Neural crest cell (in vitro differentiated cells): ENCODE data around the gene ZFYVE28. TPM values are rescaled to one million over a fixed set of nuclear protein-coding genes. Genes with fewer than 3 reads are reported as not detected.
"Not testable (repeated sequence)": the region's sequence is repeated elsewhere in the genome, so short reads cannot be mapped to it uniquely, and the experiment has no call there.

ENCODE experiments used
- DNase-seq: peaks from one replicate; pipeline ENCODE4 v3.0.0; 2021; ENCODE audit warnings: low read depth, mixed read lengths, low spot score
- H3K27ac Mint-ChIP-seq: one replicate; pipeline ENCODE4 v1.8.0; 2021; ENCODE audit warnings: mild to moderate bottlenecking, mixed read lengths; ENCODE audit not compliant: unreplicated experiment
- H3K27me3 Mint-ChIP-seq: 2 replicates; pipeline ENCODE4 v1.8.0; 2021; ENCODE audit warnings: low read depth, mild to moderate bottlenecking, mixed read lengths
- H3K36me3 Mint-ChIP-seq: 2 replicates; pipeline ENCODE4 v1.8.0; 2021; ENCODE audit warnings: low read depth, mild to moderate bottlenecking, mixed read lengths
- H3K4me1 Mint-ChIP-seq: 2 replicates; pipeline ENCODE4 v1.8.0; 2021; ENCODE audit warnings: mixed read lengths
- H3K4me3 Mint-ChIP-seq: one replicate; pipeline ENCODE4 v1.8.0; 2021; ENCODE audit warnings: mild to moderate bottlenecking, mixed read lengths
- H3K9me3 Mint-ChIP-seq: 2 replicates; pipeline ENCODE4 v1.8.0; 2021; ENCODE audit warnings: mixed read lengths
- total RNA-seq: library from RNA; stranded (reverse); gene quantifications from 2 replicates; pipeline ENCODE4 v1.2.1, GENCODE V29; 2021
- TF ChIP-seq, protein P1 (sequence below): fragments of 200-600 bp; sonication (generic); conservative IDR thresholded peaks from 2 replicates; pipeline ENCODE4 v1.5.0; 2021; ENCODE audit warnings: antibody characterized with exemption, mild to moderate bottlenecking

Gene ZFYVE28
- total RNA-seq, 1 donor from 2014 or later = 1.4 TPM

DNA sequence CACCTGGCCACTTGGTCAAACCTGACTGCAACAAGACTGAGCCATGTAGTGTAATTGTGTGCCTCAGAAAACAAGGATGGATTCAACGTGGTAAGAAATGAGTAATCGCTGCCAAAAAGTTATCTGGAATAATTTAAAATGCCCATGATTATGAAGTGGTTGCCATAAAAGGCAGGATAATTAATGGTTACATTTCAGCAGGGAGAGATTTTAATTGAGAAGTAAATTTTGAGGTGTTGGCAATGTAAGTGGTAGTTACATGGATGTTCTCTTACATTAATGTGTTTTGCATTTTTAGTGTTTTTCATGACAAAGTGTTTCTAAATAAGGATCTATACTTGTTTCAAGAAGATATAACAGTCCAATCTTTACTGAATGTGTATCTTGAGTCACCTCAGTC lies 192.2 kb downstream of the ZFYVE28 start:
- H3K9me3 Mint-ChIP-seq = no peaks in the 10 kb centered on the region
- no peaks in the 10 kb centered on the region for H3K36me3 Mint-ChIP-seq

DNA sequence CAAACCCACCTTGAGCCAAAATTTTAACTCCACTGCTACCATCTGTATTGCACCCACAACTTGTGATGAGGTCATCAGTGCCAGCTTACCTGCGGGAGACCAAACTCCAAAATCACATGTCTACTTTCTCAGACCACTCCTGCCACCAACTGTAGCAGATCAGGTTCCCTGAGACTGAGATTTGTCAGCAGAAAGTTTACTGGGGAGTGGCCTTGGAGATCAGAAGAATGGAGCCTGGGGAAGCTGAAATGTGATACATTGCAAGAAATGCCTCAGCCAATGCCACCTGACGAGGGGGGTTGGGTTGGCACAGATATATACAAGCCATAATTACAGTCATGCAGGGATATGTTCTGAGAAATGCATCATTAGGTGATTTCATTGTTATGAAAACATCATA lies 195.6 kb downstream of the ZFYVE28 start:
- Mint-ChIP-seq H3K36me3 (no peaks in the 10 kb centered on the region), H3K27me3 (no peaks in the 10 kb centered on the region), H3K4me3 (no peak overlapping the region), H3K27ac (no peak overlapping the region), H3K9me3 (no peaks in the 10 kb centered on the region), H3K4me1 (peaks cover 4% of the 10 kb centered on the region)
- no peak for DNase-seq
- TF ChIP-seq, protein P1, sequence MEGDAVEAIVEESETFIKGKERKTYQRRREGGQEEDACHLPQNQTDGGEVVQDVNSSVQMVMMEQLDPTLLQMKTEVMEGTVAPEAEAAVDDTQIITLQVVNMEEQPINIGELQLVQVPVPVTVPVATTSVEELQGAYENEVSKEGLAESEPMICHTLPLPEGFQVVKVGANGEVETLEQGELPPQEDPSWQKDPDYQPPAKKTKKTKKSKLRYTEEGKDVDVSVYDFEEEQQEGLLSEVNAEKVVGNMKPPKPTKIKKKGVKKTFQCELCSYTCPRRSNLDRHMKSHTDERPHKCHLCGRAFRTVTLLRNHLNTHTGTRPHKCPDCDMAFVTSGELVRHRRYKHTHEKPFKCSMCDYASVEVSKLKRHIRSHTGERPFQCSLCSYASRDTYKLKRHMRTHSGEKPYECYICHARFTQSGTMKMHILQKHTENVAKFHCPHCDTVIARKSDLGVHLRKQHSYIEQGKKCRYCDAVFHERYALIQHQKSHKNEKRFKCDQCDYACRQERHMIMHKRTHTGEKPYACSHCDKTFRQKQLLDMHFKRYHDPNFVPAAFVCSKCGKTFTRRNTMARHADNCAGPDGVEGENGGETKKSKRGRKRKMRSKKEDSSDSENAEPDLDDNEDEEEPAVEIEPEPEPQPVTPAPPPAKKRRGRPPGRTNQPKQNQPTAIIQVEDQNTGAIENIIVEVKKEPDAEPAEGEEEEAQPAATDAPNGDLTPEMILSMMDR = no peak

More for the DNA sequence above, 192.2 kb downstream of the ZFYVE28 start:
- Mint-ChIP-seq H3K27me3 (no peaks in the 10 kb centered on the region), H3K4me3 (no peak overlapping the region), H3K4me1 (no peaks in the 10 kb centered on the region), H3K27ac (no peak overlapping the region)
- TF ChIP-seq, protein P1 = no peak
- DNase-seq = no peak

GRCh38 chr4:2221378-2221777 lies 197.1 kb downstream of the ZFYVE28 start:
- not testable (repeated sequence) for H3K36me3 Mint-ChIP-seq, H3K9me3 Mint-ChIP-seq, H3K27ac Mint-ChIP-seq, DNase-seq, H3K4me3 Mint-ChIP-seq, H3K4me1 Mint-ChIP-seq, H3K27me3 Mint-ChIP-seq

DNA sequence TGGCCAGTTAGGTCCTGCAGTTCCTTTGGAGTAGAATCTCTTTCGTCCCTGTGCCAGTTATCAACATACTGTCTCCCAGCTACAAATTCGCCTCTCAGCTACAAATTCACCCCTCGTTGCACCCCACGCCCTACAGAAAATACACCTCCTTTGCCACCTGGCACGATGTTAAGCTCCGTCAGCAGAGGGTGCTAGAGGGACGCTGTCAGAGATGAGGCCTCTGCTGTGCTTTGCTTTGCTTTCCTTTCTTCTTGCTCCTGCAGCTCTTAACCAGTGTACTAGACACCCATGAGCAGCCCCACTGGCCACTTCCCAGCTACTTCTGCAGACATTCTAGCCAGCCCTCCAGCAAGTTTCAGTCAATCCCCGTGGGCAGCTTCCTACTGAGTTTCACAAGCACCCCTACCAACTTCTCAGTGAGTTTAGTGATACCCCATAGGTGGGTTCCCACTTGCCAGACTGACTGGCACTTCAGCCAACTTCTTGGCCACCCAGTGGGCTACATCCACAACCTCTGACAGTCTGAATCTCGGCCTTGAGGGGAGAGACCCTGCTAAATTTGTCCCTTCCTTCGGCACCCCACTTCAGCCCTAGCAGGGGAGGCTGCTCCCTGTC lies 198.3 kb downstream of the ZFYVE28 start:
- Mint-ChIP-seq H3K4me1 (peaks cover 4% of the 10 kb centered on the region), H3K4me3 (no peak overlapping the region), H3K27me3 (no peaks in the 10 kb centered on the region), H3K27ac (no peak overlapping the region), H3K9me3 (no peaks in the 10 kb centered on the region), H3K36me3 (no peaks in the 10 kb centered on the region)
- DNase-seq = peak; percentile 76
- TF ChIP-seq, protein P1 = peak; percentile 91

Other genes with a start within 250 kb of the ZFYVE28 start
- 26.1 and 26.9 TPM in 2 replicates for gene HAUS3, start 176.5 kb downstream of the ZFYVE28 start, total RNA-seq
- gene POLN, start 176.5 kb downstream of the ZFYVE28 start, total RNA-seq = 4.0 and 5.6 TPM in 2 replicates
- 47.1 and 54.3 TPM in 2 replicates for gene MXD4, start 156.5 kb downstream of the ZFYVE28 start, total RNA-seq
- not detected in 2 replicates for gene CFAP99, start 310 bp upstream of the ZFYVE28 start, total RNA-seq
- gene RNF4, start 50.5 kb upstream of the ZFYVE28 start, total RNA-seq = 74.2 and 76.4 TPM in 2 replicates
- gene FAM193A, start 118.0 kb upstream of the ZFYVE28 start, total RNA-seq = 45.5 and 45.8 TPM in 2 replicates